ENCODE measurements around the gene LHX1.

The LHX1 gene

GRCh38 chr17:36923814-36924221, 13.5 kb upstream of the LHX1 start:
- ChIA-PET POLR2A (interaction anchor here (0.7 to 1.9 kb wide), 2 partner anchors 13 to 42 kb away, joined by 5 to 8 read pairs; no protein-coding TSS in a partner anchor), CTCF (interaction anchor here (0.9 to 1.4 kb wide), 2 partner anchors 22 to 123 kb away, joined by 4 to 9 read pairs; no protein-coding TSS in a partner anchor)
- no peaks in the 10 kb centered on the region for H3K36me3 ChIP-seq (ENCODE audit: control insufficient read depth in 2 of 2, insufficient read depth in 1 of 2, low read length in 2 of 2)
- H3K4me1 ChIP-seq (ENCODE audit: control insufficient read depth, insufficient read depth, low read length) = peaks cover 16% of the 10 kb centered on the region
- H3K27ac ChIP-seq (ENCODE audit: extremely low read depth, low read depth, low read length) = no peak overlapping the region
- TF ChIP-seq ZNF510 (tag by site-specific recombination; IDR thresholded peaks at IDR 0.05; ENCODE audit: insufficient replicate concordance) (no peak), ZNF18 (tag by site-specific recombination; IDR thresholded peaks at IDR 0.05) (no peak), ZNF274 (IDR thresholded peaks at IDR 0.05; ENCODE audit: low read length) (no peak), ZNF274 (tag by site-specific recombination; IDR thresholded peaks at IDR 0.05; ENCODE audit: borderline replicate concordance) (no peak), PBX3 (CRISPR knock-in tag; IDR thresholded peaks at IDR 0.05) (no peak), BCL11A (tag by site-specific recombination; IDR thresholded peaks at IDR 0.05; ENCODE audit: low read depth) (no peak), ZNF529 (tag by site-specific recombination; IDR thresholded peaks at IDR 0.05; ENCODE audit: insufficient replicate concordance) (no peak), ZBTB20 (tag by site-specific recombination; IDR thresholded peaks at IDR 0.05) (no peak), ZNF560 (tag by site-specific recombination; IDR thresholded peaks at IDR 0.05; ENCODE audit: borderline replicate concordance) (no peak), ZNF24 (tag by site-specific recombination; IDR thresholded peaks at IDR 0.05) (no peak), SCRT2 (tag by site-specific recombination; IDR thresholded peaks at IDR 0.05) (no peak), SP3 (tag by site-specific recombination; IDR thresholded peaks at IDR 0.05) (no peak), ZNF404 (tag by site-specific recombination; IDR thresholded peaks at IDR 0.05) (no peak), ZNF677 (tag by site-specific recombination; IDR thresholded peaks at IDR 0.05) (no peak), ZNF658 (tag by site-specific recombination; IDR thresholded peaks at IDR 0.05) (no peak)
- no peak overlapping the region for H3K4me3 ChIP-seq (ENCODE audit: low read depth, low read length)
- no peaks in the 10 kb centered on the region for H3K9me3 ChIP-seq (ENCODE audit: control insufficient read depth, insufficient read depth, low read depth, low read length)

- H3K4me3 ChIP-seq (ENCODE audit: low read depth, low read length) = no peak overlapping the region
- H3K4me1 ChIP-seq (ENCODE audit: control insufficient read depth, insufficient read depth, low read length) = peaks cover 15% of the 10 kb centered on the region
- no peak overlapping the region for H3K27ac ChIP-seq (ENCODE audit: extremely low read depth, low read depth, low read length)
- no peaks in the 10 kb centered on the region for H3K36me3 ChIP-seq (ENCODE audit: control insufficient read depth in 2 of 2, insufficient read depth in 1 of 2, low read length in 2 of 2)
- TF ChIP-seq ZNF138 (tag by site-specific recombination; IDR thresholded peaks at IDR 0.05; ENCODE audit: borderline replicate concordance) = no peak
- TF ChIP-seq ZNF670 (tag by site-specific recombination; IDR thresholded peaks at IDR 0.05; ENCODE audit: low read depth) = no peak
- no peak for TF ChIP-seq ZNF610 (tag by site-specific recombination; IDR thresholded peaks at IDR 0.05; ENCODE audit: borderline replicate concordance)
- no peak for TF ChIP-seq ZNF146 (tag by site-specific recombination; IDR thresholded peaks at IDR 0.05)
- TF ChIP-seq GFI1B (tag by site-specific recombination; IDR thresholded peaks at IDR 0.05) = no peak
- no peak for TF ChIP-seq ZBTB20 (tag by site-specific recombination; IDR thresholded peaks at IDR 0.05)
- TF ChIP-seq ZNF302 (tag by site-specific recombination; IDR thresholded peaks at IDR 0.05; ENCODE audit: low read depth) = no peak
- CTCF ChIA-PET = no interaction called here
- no peaks in the 10 kb centered on the region for H3K9me3 ChIP-seq (ENCODE audit: control insufficient read depth, insufficient read depth, low read depth, low read length)
- POLR2A ChIA-PET = interaction anchor here (1.1 to 1.3 kb wide), 3 partner anchors 8 to 24 kb away, joined by 3 to 5 read pairs (median 3); no protein-coding TSS in a partner anchor
Observed at GRCh38 chr17:36926226-36926625, 11.0 kb upstream of the LHX1 start.

Data from HEK293 (cell line).